Measurements from ENCODE around the gene PMPCB. TPM values are rescaled to one million over a fixed set of nuclear protein-coding genes. Genes with fewer than 3 reads are reported as not detected.
"Not testable (repeated sequence)": the region's sequence is repeated elsewhere in the genome, so short reads cannot be mapped to it uniquely, and the experiment has no call there.

Gene PMPCB, protein sequence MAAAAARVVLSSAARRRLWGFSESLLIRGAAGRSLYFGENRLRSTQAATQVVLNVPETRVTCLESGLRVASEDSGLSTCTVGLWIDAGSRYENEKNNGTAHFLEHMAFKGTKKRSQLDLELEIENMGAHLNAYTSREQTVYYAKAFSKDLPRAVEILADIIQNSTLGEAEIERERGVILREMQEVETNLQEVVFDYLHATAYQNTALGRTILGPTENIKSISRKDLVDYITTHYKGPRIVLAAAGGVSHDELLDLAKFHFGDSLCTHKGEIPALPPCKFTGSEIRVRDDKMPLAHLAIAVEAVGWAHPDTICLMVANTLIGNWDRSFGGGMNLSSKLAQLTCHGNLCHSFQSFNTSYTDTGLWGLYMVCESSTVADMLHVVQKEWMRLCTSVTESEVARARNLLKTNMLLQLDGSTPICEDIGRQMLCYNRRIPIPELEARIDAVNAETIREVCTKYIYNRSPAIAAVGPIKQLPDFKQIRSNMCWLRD
- 90.5 TPM for polyA plus RNA-seq
- long read RNA-seq, donor 1, transcript PMPCB-201 (13 exons, 2,472 nt): major isoform, 10 of 84 reads
- long read RNA-seq, donor 1, partial matches to known transcripts: 66 of 84 reads
- long read RNA-seq, donor 1, other reads (novel, unspliced or antisense): 7 of 84 reads
- long read RNA-seq, donor 2, transcript PMPCB-202 (12 exons, 1,714 nt): minor isoform, 6 of 241 reads
- long read RNA-seq, donor 2, transcript PMPCB-201 (13 exons, 2,472 nt): major isoform, 30 of 241 reads
- long read RNA-seq, donor 2, partial matches to known transcripts: 188 of 241 reads
- long read RNA-seq, donor 2, other reads (novel, unspliced or antisense): 16 of 241 reads
- long read RNA-seq, donor 3, transcript PMPCB-201 (13 exons, 2,472 nt): major isoform, 43 of 387 reads
- long read RNA-seq, donor 3, partial matches to known transcripts: 312 of 387 reads
- long read RNA-seq, donor 3, other reads (novel, unspliced or antisense): 29 of 387 reads
- long read RNA-seq, donor 4, partial matches to known transcripts: 0 of 2 reads
- long read RNA-seq, donor 4, other reads (novel, unspliced or antisense): 0 of 2 reads
- long read RNA-seq, donor 5, transcript PMPCB-201 (13 exons, 2,472 nt): major isoform, 12 of 50 reads
- long read RNA-seq, donor 5, partial matches to known transcripts: 34 of 50 reads
- long read RNA-seq, donor 5, other reads (novel, unspliced or antisense): 0 of 50 reads
- long read RNA-seq, donor 6, transcript PMPCB-201 (13 exons, 2,472 nt): major isoform, 12 of 75 reads
- long read RNA-seq, donor 6, transcript PMPCB-202 (12 exons, 1,714 nt): minor isoform, 6 of 75 reads
- long read RNA-seq, donor 6, partial matches to known transcripts: 53 of 75 reads
- long read RNA-seq, donor 6, other reads (novel, unspliced or antisense): 0 of 75 reads
- long read RNA-seq, donor 7, transcript PMPCB-201 (13 exons, 2,472 nt): major isoform, 10 of 71 reads
- long read RNA-seq, donor 7, partial matches to known transcripts: 60 of 71 reads
- long read RNA-seq, donor 7, other reads (novel, unspliced or antisense): 0 of 71 reads
- long read RNA-seq, donor 8, transcript PMPCB-201 (13 exons, 2,472 nt): major isoform, 35 of 289 reads
- long read RNA-seq, donor 8, transcript PMPCB-202 (12 exons, 1,714 nt): minor isoform, 7 of 289 reads
- long read RNA-seq, donor 8, partial matches to known transcripts: 231 of 289 reads
- long read RNA-seq, donor 8, other reads (novel, unspliced or antisense): 11 of 289 reads
- long read RNA-seq, donor 9, transcript PMPCB-202 (12 exons, 1,714 nt): minor isoform, 6 of 198 reads
- long read RNA-seq, donor 9, transcript PMPCB-207 (2 exons, 1,615 nt): minor isoform, 5 of 198 reads
- long read RNA-seq, donor 9, transcript PMPCB-201 (13 exons, 2,472 nt): major isoform, 16 of 198 reads
- long read RNA-seq, donor 9, partial matches to known transcripts: 165 of 198 reads
- long read RNA-seq, donor 9, other reads (novel, unspliced or antisense): 6 of 198 reads
- long read RNA-seq, donor 10, transcript PMPCB-201 (13 exons, 2,472 nt): major isoform, 19 of 121 reads
- long read RNA-seq, donor 10, partial matches to known transcripts: 101 of 121 reads
- long read RNA-seq, donor 10, other reads (novel, unspliced or antisense): 0 of 121 reads
- long read RNA-seq, donor 11, transcript PMPCB-201 (13 exons, 2,472 nt): major isoform, 16 of 58 reads
- long read RNA-seq, donor 11, partial matches to known transcripts: 40 of 58 reads
- long read RNA-seq, donor 11, other reads (novel, unspliced or antisense): 0 of 58 reads

DNA sequence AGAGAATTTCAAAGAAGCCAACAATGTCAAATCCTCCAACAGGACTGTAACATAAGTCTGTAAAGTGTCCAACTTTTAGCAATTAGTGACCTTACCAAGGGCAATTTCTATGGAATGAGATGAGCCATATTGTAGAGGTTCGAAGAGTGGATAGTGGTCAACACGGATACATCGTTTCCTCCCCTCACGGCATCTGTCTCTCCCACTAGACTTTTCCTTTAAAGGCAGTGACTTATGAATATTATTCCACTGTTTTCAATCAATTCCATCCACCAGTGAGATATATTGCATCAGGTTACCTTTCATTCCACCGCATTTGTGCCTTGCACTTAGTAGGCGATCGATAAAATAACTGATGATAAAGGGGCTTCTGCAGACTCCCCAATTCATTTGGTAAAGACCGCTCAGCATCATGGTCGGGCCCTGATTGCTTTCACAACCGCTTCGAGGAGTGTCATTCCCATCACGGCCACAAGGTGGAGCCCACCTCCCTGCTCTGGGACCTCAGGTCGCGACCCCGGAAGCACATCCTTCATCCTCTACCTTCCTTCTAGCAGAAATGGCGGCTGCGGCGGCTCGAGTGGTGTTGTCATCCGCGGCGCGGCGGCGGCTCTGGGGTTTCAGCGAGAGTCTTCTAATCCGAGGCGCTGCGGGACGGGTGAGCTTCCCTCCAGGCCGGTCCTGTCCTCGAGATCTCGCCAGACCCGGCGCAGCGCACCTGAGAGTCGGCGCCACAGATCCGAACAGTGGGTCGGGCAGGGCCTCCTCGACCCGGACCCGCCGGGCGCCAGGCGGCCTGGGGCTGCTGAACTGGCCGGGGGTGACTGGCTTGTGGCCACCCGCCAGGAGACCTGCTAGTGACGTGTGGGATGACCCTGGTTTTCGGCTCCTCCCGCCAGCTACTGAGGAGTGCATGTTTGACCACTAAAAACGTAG lies at the start of gene PMPCB:
Gene PMPCB (plus strand): TSS at position 535 of the 936 bp plus-strand sequence. CDS start 25 bp downstream, at position 560.
- peak within 1 kb of the TSS; percentile 58 for H3K27ac ChIP-seq (ENCODE audit: low read length)
- WGBS (ENCODE audit: insufficient coverage, low lambda C conversion rate): no CpG with 5 or more reads among the region's 52 CpGs
- H3K27me3 ChIP-seq (ENCODE audit: control insufficient read depth, insufficient read depth, low read length): no peaks in the 10 kb centered on the region
- no peaks in the 10 kb centered on the region for H3K9me3 ChIP-seq (ENCODE audit: control insufficient read depth, low read depth, low read length)
- peak within 1 kb of the TSS; percentile 83 for H3K4me3 ChIP-seq (ENCODE audit: low read length)
- H3K4me1 ChIP-seq (ENCODE audit: control insufficient read depth, insufficient read depth, low read length): peaks cover 3% of the 10 kb centered on the region
- DNase-seq: peak; percentile 88 to 89
- peaks cover 23% of the 10 kb centered on the region for H3K36me3 ChIP-seq (ENCODE audit: control insufficient read depth, insufficient read depth, low read length)

DNA sequence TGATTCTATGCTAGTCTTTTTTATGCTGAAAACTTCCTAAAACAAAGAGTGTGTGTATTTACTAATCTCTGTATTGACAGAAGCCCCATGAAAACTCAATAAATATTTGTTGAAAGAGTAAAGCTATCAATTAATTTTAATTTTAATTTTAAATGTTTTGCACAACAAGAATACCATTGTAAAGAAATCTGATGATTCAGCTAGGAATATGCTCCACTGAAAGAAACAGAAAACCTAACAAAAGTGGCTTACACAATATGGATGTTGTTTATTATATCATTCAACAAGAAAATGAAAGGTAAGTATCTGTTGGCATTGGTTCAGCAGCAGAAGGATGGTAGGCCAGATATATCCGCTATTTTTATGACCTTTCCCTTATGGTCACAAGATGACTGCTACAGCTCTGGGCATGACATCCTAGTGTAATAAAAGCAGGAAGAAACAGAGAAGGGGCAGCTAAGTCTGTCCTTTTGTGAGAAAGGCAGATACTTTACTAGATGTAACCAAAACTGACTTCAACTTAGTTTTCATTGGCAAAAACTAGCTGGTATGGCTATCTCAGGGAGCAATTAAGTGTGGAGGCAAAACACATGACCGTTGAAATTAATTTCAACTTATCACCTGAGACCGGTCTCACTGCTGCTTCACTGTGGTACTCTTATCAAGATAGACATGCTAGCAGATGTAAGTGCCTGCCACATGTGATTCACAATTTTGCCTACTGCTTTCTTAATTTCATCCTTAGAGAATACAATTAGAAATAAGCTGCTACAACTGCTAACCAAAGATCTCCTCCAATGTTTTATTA lies 43.3 kb upstream of the PMPCB start:
- no CpG with 5 or more reads among the region's 3 CpGs for WGBS (ENCODE audit: insufficient coverage, low lambda C conversion rate)
- H3K4me3 ChIP-seq (ENCODE audit: low read length); H3K27me3 ChIP-seq (ENCODE audit: control insufficient read depth, insufficient read depth, low read length); H3K9me3 ChIP-seq (ENCODE audit: control insufficient read depth, low read depth, low read length); H3K4me1 ChIP-seq (ENCODE audit: control insufficient read depth, insufficient read depth, low read length); H3K27ac ChIP-seq (ENCODE audit: low read length); H3K36me3 ChIP-seq (ENCODE audit: control insufficient read depth, insufficient read depth, low read length): not testable (repeated sequence)
- DNase-seq: peak in 1 of 2 donors; percentile 10

DNA sequence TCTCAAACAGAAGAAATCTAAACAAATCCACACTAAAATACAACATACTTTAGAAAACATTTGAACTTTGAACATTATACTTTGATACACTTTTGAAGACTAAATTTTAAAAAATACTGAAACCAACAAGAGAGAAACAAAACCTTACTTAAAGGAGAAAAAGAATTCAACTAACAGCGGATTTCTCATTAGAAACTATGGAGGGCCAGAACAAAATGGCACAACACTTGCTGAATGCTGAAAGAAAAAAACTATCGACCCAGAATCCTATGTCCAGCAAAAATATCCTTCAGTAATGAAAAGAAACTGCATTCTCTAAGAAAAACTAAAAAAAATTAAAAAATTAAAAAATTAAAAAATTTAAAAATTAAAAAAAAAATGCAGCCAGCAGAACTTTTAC lies 33.2 kb upstream of the PMPCB start:
- WGBS (ENCODE audit: insufficient coverage, low lambda C conversion rate): 92% methylated on average over 2 of the region's 2 CpGs
- not testable (repeated sequence) for H3K27ac ChIP-seq (ENCODE audit: low read length); H3K4me3 ChIP-seq (ENCODE audit: low read length); H3K27me3 ChIP-seq (ENCODE audit: control insufficient read depth, insufficient read depth, low read length); H3K36me3 ChIP-seq (ENCODE audit: control insufficient read depth, insufficient read depth, low read length); DNase-seq; H3K4me1 ChIP-seq (ENCODE audit: control insufficient read depth, insufficient read depth, low read length); H3K9me3 ChIP-seq (ENCODE audit: control insufficient read depth, low read depth, low read length)

DNA sequence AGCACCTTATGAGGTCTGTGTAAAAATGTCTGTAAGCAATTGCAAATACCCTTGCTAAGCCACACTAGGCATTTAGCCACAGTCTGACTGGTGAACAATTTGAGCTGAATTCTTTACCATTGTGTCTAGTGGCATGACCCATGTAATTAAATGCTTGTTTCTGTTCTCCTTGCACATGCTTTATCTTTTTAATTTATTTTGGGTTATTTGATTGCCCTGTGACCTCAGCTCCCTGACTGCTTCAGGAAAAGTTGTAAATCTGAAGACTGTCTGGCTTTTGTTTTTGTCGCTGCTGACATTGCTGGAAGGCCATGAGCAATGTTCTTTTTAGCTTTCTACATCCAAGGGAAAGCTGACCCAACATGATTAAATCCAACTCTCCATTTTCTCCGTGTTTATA lies 31.0 kb upstream of the PMPCB start:
- not testable (repeated sequence) for H3K4me3 ChIP-seq (ENCODE audit: low read length); H3K27me3 ChIP-seq (ENCODE audit: control insufficient read depth, insufficient read depth, low read length); H3K9me3 ChIP-seq (ENCODE audit: control insufficient read depth, low read depth, low read length); DNase-seq; H3K4me1 ChIP-seq (ENCODE audit: control insufficient read depth, insufficient read depth, low read length); H3K36me3 ChIP-seq (ENCODE audit: control insufficient read depth, insufficient read depth, low read length); H3K27ac ChIP-seq (ENCODE audit: low read length)
- WGBS (ENCODE audit: insufficient coverage, low lambda C conversion rate): no CpG with 5 or more reads among the region's 2 CpGs

DNA sequence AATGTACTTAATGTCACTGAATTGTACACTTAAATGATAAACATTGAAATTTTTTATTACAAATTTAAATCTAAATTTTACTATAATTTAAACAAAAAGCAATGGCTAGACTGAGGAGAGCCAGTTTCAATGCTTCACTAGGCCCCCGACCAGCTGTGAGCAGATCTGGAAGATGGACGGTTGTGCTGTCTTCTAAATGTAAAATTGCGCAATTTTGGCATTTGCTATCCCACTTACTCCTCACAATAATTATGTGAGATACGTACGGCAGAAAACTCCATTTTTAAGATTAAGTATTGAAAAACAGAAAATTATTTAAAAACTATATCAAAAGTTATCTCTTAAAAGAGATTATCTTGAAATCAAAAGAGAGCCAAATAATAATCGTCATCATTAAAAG lies 23.9 kb upstream of the PMPCB start:
- not testable (repeated sequence) for H3K27me3 ChIP-seq (ENCODE audit: control insufficient read depth, insufficient read depth, low read length); H3K36me3 ChIP-seq (ENCODE audit: control insufficient read depth, insufficient read depth, low read length); H3K4me3 ChIP-seq (ENCODE audit: low read length); H3K4me1 ChIP-seq (ENCODE audit: control insufficient read depth, insufficient read depth, low read length); H3K27ac ChIP-seq (ENCODE audit: low read length); H3K9me3 ChIP-seq (ENCODE audit: control insufficient read depth, low read depth, low read length); DNase-seq
- 96% methylated on average over 4 of the region's 6 CpGs for WGBS (ENCODE audit: insufficient coverage, low lambda C conversion rate)

DNA sequence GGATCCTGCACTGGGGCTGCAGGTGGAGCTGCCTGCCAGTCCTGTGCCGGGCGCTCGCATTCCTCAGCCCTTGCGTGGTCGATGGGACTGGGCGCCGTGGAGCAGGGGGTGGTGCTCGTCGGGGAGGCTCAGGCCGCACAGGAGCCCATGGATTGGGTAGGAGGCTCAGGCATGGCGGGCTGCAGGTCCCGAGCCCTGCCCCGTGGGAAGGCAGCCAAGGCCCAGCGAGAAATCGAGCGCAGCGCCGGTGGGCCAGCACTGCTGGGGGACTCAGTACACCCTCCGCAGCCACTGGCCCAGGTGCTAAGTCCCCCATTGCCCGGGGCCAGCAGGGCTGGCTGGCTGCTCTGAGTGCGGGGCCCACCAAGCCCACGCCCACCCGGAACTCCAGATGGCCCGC lies 22.4 kb upstream of the PMPCB start:
- H3K27me3 ChIP-seq (ENCODE audit: control insufficient read depth, insufficient read depth, low read length): peaks cover 12% of the 10 kb centered on the region
- H3K4me1 ChIP-seq (ENCODE audit: control insufficient read depth, insufficient read depth, low read length); H3K27ac ChIP-seq (ENCODE audit: low read length); H3K9me3 ChIP-seq (ENCODE audit: control insufficient read depth, low read depth, low read length); H3K4me3 ChIP-seq (ENCODE audit: low read length); H3K36me3 ChIP-seq (ENCODE audit: control insufficient read depth, insufficient read depth, low read length); DNase-seq: not testable (repeated sequence)
- no CpG with 5 or more reads among the region's 24 CpGs for WGBS (ENCODE audit: insufficient coverage, low lambda C conversion rate)

DNA sequence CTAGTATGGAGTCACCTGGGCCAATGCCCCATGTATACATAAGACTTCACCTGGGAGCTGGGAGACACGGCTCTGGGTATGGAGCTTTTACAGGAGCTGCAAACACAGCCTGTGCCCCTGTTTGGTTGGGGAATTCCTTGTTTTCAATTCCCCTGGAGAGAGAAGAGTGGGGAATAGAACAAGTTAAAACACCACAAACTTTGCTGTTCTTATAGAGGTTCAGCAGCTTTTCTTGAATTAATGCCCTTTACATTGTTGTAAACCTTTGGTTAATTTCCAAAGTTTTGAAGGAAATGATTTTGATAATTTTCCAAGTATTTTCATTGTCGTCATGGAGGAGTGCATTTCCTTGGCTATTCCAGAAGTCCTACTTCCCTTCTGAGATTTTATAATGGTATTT lies 19.0 kb upstream of the PMPCB start:
- not testable (repeated sequence) for H3K4me3 ChIP-seq (ENCODE audit: low read length); DNase-seq; H3K27ac ChIP-seq (ENCODE audit: low read length); H3K4me1 ChIP-seq (ENCODE audit: control insufficient read depth, insufficient read depth, low read length); H3K36me3 ChIP-seq (ENCODE audit: control insufficient read depth, insufficient read depth, low read length); H3K9me3 ChIP-seq (ENCODE audit: control insufficient read depth, low read depth, low read length)
- WGBS (ENCODE audit: insufficient coverage, low lambda C conversion rate): no CpG with 5 or more reads among the region's 2 CpGs
- H3K27me3 ChIP-seq (ENCODE audit: control insufficient read depth, insufficient read depth, low read length): peaks cover 23% of the 10 kb centered on the region

DNA sequence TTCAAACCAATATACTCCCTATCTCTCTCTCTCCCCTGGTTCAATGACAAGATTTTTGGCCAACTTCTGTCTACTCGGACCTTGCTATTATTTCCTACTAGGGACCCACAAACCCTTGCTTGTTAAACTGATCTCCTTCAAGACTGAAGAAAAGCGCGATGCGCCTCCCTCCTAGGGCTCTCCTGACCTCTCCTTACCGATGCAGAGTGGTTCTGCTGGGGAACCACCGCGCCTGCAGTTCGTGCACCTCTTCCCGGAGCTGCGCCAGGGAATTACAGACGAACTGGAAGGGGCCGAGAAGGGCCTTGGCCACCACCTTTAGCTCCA lies 17.6 kb upstream of the PMPCB start:
- H3K9me3 ChIP-seq (ENCODE audit: control insufficient read depth, low read depth, low read length); H3K4me1 ChIP-seq (ENCODE audit: control insufficient read depth, insufficient read depth, low read length); H3K27ac ChIP-seq (ENCODE audit: low read length); H3K36me3 ChIP-seq (ENCODE audit: control insufficient read depth, insufficient read depth, low read length): not testable (repeated sequence)
- Histone ChIP-seq H3K4me3 (ENCODE audit: low read length) (peak overlapping the region; percentile 43), H3K27me3 (ENCODE audit: control insufficient read depth, insufficient read depth, low read length) (peaks cover 23% of the 10 kb centered on the region)
- WGBS (ENCODE audit: insufficient coverage, low lambda C conversion rate): no CpG with 5 or more reads among the region's 12 CpGs
- peak in 1 of 2 donors; percentile 11 for DNase-seq
